Pancreas (tissue), 10 donors: Measurements from ENCODE around the gene CNOT4. TPM values are rescaled to one million over a fixed set of nuclear protein-coding genes. Genes with fewer than 3 reads are reported as not detected.
A peak's percentile ranks its signal among the peaks of the same experiment; 100 is the strongest.

ENCODE experiments used
- ATAC-seq, 4 donors: fragments of 200-7000 bp; cut with Tn5 transposase; one replicate each; pipeline versions ENCODE4 v1.8.0 to v1.9.1; 2020; ENCODE audit warnings: mild to moderate bottlenecking in 4 of 4, moderate library complexity in 4 of 4
- DNase-seq, 6 donors: peaks; one replicate each; pipeline ENCODE4 v3.0.0-alpha.2; 2020
- FAIRE-seq: peaks from 2 replicates; lab custom pipeline; 2012; peaks lifted over from hg19 to GRCh38; lab: Jason Lieb, UNC
- H3K27ac ChIP-seq, 4 donors: fragments of 200-600 bp; sonication (generic); 1 replicate in 3 of 4; 2 replicates in 1 of 4; pipeline versions ENCODE4 v1.5.0 to v1.8.0; 2020
- H3K27me3 ChIP-seq, 4 donors: fragments of 200-600 bp; one replicate each; pipeline ENCODE4 v1.8.0; 2021
- H3K36me3 ChIP-seq, 3 donors: fragments of 200-600 bp; sonication (generic) in 1 of 3; one replicate each; pipeline versions ENCODE4 v1.5.0 to v1.8.0; 2020 to 2021
- H3K4me1 ChIP-seq, 3 donors: fragments of 200-600 bp; one replicate each; pipeline ENCODE4 v1.8.0; 2021
- H3K4me3 ChIP-seq, 4 donors: fragments of 200-600 bp; sonication (generic) in 2 of 4; one replicate each; pipeline versions ENCODE4 v1.5.0 to v1.8.0; 2020 to 2021
- H3K9me3 ChIP-seq, 4 donors: fragments of 200-600 bp; one replicate each; pipeline ENCODE4 v1.8.0; 2021
- WGBS, 2 donors: extraction: QIAGEN DNeasy Blood & Tissue Kit; methylation state at CpG; one replicate each; pipeline ENCODE4 v1.1.7; 2013; 5-methylcytosine and 5-hydroxymethylcytosine counted together
- intact Hi-C, 3 donors: fragments of 100-400 bp; cut with DNase I; formaldehyde crosslinking; loops; one replicate each; pipeline versions ENCODE4 v1.11.1 to v1.14.2; 2022
- polyA plus RNA-seq, 2 donors: library from polyadenylated mRNA; stranded (reverse); fragments of 200-250 nt; gene quantifications; one replicate each; pipeline ENCODE4 v1.2.3, GENCODE V29; 2013
- total RNA-seq, 6 donors: library from RNA; stranded (reverse); fragmentation: NEBNext Ultra II Directional in 4 of 6; extraction: Animal tissue kit (Norgen Biotek cat#: 25700) in 4 of 6; gene quantifications; one replicate each; pipeline versions ENCODE4 v1.2.1 to v1.2.4, GENCODE V29; 2021 to 2023
- TF ChIP-seq, protein P1 (sequence below), 4 donors: fragments of 200-600 bp; sonication (generic) in 3 of 4; IDR thresholded peaks; one replicate each; pipeline versions ENCODE4 v1.5.0 to v1.8.0; 2021; ENCODE audit warnings: antibody characterized with exemption in 4 of 4
- donor health status: healthy with polysubstance abuse.
- donor health status: DM: no; HTN: no; CAD: no; lungs with moderate emphysema.
- donor health status: DM: no; HTN: no; CAD: no.
- donor health status: control.
- donor health status: control.
- donor health status: Bipolar disorder and iron deficiency.
- donor health status: DM: yes; HTN: yes; CAD: no.
- donor health status: DM: no; HTN: no; CAD: no.
- donor health status: DM: no; HTN: no; CAD: no.
- donor health status: DM: yes; HTN: yes; CAD: no.

CNOT4 gene
- total and polyA plus RNA-seq, 8 donors, result 5.5 to 15.0 (median 10.3) TPM

DNA sequence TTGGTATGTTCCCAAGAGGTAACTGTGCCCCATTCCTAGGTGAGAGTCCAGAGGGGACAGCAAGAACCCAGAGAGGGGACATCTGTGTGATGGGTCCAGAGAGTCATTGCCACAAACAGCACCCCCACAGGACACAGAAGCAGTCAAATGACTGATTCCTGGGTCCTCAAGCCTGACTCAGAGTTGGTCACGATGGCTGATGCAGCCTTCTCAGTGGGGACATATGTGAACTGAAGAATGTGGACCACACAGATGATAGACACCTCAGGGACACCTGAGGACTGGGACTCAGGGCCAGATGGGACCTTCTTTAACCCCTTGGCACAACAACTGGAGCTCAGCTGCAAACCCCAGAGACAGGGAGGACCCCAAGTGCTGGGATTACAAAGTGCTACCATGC is 179.8 kb downstream of the CNOT4 start:
- Histone ChIP-seq H3K27ac (no peak overlapping the region), H3K9me3 (no peaks in the 10 kb centered on the region), H3K36me3 (no peaks in the 10 kb centered on the region), H3K27me3 (no peaks in the 10 kb centered on the region), H3K4me3 (no peak overlapping the region), H3K4me1 (no peaks in the 10 kb centered on the region)
- TF ChIP-seq, protein P1, sequence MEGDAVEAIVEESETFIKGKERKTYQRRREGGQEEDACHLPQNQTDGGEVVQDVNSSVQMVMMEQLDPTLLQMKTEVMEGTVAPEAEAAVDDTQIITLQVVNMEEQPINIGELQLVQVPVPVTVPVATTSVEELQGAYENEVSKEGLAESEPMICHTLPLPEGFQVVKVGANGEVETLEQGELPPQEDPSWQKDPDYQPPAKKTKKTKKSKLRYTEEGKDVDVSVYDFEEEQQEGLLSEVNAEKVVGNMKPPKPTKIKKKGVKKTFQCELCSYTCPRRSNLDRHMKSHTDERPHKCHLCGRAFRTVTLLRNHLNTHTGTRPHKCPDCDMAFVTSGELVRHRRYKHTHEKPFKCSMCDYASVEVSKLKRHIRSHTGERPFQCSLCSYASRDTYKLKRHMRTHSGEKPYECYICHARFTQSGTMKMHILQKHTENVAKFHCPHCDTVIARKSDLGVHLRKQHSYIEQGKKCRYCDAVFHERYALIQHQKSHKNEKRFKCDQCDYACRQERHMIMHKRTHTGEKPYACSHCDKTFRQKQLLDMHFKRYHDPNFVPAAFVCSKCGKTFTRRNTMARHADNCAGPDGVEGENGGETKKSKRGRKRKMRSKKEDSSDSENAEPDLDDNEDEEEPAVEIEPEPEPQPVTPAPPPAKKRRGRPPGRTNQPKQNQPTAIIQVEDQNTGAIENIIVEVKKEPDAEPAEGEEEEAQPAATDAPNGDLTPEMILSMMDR (IDR thresholded peaks at IDR 0.05), result no peak
- DNase-seq, result no peak
- intact Hi-C loops, result loop anchor here in 1 of 3 donors (5.0 kb wide), 1 partner anchor 48 kb away; no protein-coding TSS in a partner anchor
- no peak for ATAC-seq
- 79 to 100% methylated on average over 1 of the region's 1 CpG for WGBS, 2 donors
- no peak for FAIRE-seq

DNA sequence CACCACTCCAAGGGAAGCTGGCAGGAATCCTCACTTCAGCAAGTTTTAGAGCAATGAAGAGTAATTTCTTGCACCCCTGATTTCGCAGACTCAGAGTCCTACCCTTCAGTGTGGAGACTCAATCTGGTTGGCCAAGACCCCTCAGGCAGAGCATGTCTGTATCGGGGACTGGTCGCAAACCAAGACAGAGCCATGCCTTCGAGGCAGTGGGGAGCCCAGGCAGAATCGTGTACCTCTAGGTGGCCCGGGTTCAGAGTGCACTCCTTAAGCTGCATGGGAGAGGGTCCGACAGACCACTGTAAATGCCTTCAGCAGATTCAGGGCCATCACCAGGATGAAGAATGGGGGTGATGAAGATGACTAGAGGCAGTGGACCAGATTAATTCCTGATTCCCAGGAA is 181.4 kb downstream of the CNOT4 start:
- intact Hi-C loops, result no loop called here
- Histone ChIP-seq H3K36me3 (no peaks in the 10 kb centered on the region), H3K27ac (no peak overlapping the region), H3K4me3 (no peak overlapping the region), H3K9me3 (no peaks in the 10 kb centered on the region), H3K4me1 (no peaks in the 10 kb centered on the region), H3K27me3 (no peaks in the 10 kb centered on the region)
- 84 to 88% methylated on average over 7 of the region's 7 CpGs for WGBS, 2 donors
- FAIRE-seq (no peak), DNase-seq (no peak), ATAC-seq (no peak)
- TF ChIP-seq, protein P1 (IDR thresholded peaks at IDR 0.05), result no peak

DNA sequence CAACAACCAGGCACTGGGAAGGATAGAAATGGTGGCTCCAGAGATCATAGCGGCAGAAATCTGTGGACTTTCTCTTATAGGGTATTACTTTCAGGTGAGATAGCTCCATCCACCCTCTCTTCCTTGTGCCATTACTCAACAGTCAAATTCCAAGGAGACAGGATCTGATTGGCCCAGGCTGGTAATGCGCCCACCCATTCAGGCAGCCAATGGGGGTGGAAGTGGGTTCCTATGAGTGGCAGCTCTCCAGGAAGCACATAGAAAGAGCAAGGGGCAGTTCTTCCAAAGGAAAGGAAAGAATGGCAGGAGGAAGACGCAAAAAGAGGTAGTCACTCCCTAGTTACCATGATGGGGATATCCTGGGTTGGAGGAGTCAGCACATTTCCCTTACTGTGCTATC is 181.8 kb downstream of the CNOT4 start:
- Histone ChIP-seq H3K4me3 (no peak overlapping the region), H3K9me3 (no peaks in the 10 kb centered on the region), H3K36me3 (no peaks in the 10 kb centered on the region), H3K4me1 (no peaks in the 10 kb centered on the region), H3K27me3 (no peaks in the 10 kb centered on the region), H3K27ac (no peak overlapping the region)
- intact Hi-C loops, result no loop called here
- DNase-seq, result no peak
- FAIRE-seq, result no peak
- WGBS, 2 donors, result 97 to 99% methylated on average over 3 of the region's 3 CpGs
- ATAC-seq, result no peak
- TF ChIP-seq, protein P1 (IDR thresholded peaks at IDR 0.05), result no peak

GRCh38 chr7:135327458-135327857 is 182.4 kb downstream of the CNOT4 start:
- Histone ChIP-seq H3K27ac (no peak overlapping the region), H3K4me3 (no peak overlapping the region), H3K9me3 (no peaks in the 10 kb centered on the region), H3K4me1 (no peaks in the 10 kb centered on the region), H3K36me3 (no peaks in the 10 kb centered on the region), H3K27me3 (no peaks in the 10 kb centered on the region)
- WGBS, 2 donors, result 91 to 98% methylated on average over 3 of the region's 3 CpGs
- intact Hi-C loops, result no loop called here
- FAIRE-seq, result no peak
- ATAC-seq, result no peak
- TF ChIP-seq, protein P1 (IDR thresholded peaks at IDR 0.05), result no peak
- no peak for DNase-seq

GRCh38 chr7:135326636-135327280 is 183.1 kb downstream of the CNOT4 start:
- ATAC-seq (peak in 2 of 4 donors; percentile 24 to 40), FAIRE-seq (no peak), DNase-seq (no peak)
- intact Hi-C loops, result no loop called here
- TF ChIP-seq, protein P1 (IDR thresholded peaks at IDR 0.05), result no peak
- no peak overlapping the region for H3K4me3 ChIP-seq
- no peaks in the 10 kb centered on the region for H3K36me3 ChIP-seq
- no peaks in the 10 kb centered on the region for H3K27me3 ChIP-seq
- no peaks in the 10 kb centered on the region for H3K4me1 ChIP-seq
- H3K27ac ChIP-seq, result no peak overlapping the region
- H3K9me3 ChIP-seq, result no peaks in the 10 kb centered on the region
